NCI-H1694 treated with DMSO at 0.1 percent for 48 hours (cell line): ENCODE data around the gene AKR1C8.

Experiments used
- DNase-seq: peaks from one replicate; lab custom pipeline; 2025; lab: John Stamatoyannopoulos, UW

Gene AKR1C8

DNA sequence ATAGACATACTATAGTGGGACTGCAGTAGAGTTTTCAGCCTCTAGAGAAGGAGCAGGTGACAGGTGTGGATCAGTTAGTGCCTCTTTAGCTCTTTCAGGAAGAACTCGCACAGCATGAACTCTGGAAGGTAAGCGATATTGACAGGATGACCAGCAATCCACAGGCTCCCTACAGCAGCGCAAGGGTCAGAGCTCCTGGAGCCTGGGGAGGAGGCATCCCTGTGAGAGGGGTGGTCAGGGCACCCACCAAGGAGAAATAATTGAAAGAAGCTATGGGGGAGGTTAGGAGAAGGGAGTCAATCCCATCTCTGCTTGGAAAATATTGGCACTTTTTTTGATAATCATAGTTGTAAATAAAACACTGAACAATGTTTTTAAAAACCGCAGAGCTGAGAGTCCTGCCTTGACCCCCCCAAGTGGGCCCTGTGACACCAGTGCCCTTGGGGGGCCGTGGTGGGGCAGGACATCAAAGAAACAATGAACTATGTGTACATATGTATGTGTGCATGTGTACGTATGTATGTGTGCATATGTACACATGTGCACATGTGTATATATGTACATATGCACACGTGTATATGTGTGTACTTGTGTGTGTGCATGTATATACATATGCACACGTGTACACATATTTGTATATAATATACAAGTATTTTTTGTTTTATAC is 77.0 kb downstream of the AKR1C8 start:
- DNase-seq, result no peak

DNA sequence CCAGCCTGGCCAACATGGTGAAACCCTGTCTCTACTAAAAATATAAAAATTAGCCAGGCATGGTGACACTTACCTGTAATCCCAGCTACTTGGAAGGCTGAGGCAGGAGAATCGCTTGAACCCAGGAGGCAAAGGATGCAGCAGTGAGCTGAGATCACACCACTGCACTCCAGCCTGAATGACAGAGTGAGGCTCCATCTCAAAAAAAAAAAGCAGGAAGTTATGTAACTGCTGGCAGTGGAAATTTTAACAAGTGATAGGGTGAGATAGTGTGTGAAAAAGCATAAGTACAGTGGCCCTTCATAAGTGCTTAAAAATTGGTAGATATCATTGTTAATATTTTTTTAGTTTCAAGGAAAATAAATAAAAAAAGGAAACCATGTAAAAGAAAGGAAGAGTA is 78.4 kb downstream of the AKR1C8 start:
- DNase-seq, result no peak

DNA sequence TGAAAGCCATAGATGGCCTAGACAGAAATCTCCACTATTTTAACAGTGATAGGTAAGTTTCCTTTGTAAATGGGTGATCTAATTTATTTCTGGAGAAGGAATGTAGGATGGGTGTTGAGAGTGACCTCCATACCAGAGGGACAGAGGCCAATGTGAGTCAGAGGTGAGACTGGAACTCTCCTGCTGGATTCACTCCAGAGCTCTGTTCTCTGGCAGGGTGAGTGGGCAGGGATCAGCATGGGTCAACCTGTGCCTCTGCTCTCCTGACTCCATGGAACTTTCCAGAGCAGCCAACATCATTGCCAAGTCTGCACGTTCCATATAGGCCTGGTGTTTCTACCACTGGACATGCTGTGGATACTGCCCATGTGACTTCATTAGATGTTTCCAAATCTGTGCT is 79.3 kb downstream of the AKR1C8 start:
- no peak for DNase-seq
